ENCODE measurements around the gene HIPK4. TPM values are rescaled to one million over a fixed set of nuclear protein-coding genes. Genes with fewer than 3 reads are reported as not detected.

The HIPK4 gene
- total RNA-seq, 4 donors from 2014 or later, result 0.39 to 0.60 TPM; not detected in 2

GRCh38 chr19:40394816-40395210 lies 4.8 kb upstream of the HIPK4 start:
- peaks cover 0 to 34% (median 0%) of the 10 kb centered on the region in 3 donors for H3K36me3 ChIP-seq
- 63 to 77% methylated on average over 7 to 12 of the region's 13 CpGs for WGBS, 2 donors

DNA sequence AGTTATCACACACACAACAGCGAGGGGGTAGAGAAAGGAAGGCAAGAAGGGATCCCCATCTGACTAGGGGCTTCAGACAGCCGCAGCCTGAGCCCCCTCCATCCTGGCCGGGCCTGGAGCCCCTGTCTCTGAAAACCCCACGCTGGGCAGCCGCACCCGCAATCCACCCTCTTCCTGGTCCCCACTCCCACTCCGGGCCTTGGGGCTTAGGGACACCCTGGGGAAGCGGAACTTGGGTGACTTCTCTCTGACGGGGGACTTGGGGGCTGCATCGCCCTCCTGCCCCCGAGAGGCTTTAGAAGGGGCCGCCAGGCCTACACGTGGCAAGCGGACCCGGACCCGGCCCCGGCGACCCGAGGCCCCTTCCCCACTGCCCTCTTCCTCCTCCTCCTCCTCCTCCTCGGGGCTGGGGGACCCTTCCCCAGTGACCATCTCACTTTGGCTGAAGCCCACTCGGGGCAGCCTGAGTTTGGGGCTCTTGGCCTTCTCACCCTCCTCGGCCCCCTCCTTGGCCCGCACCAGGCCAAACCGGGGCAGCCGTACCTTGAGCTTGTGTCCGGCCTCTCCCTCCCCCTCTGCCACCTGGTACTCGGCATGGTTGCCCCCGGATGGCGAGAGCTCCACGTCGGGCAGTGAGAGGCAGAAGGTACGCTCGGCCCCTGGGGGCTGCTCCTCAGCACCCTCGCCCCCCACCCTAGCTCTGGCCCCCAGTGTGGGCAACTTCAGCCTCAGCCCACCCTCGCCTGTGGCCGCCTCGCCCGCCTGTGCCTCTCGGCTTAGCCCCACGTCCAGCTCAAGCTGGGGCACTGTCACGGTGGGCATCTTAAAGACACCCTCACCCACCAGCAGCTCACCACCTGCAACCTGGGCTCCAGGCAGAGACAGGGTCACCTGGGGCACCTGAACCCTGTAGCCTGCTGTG lies 4.2 kb upstream of the HIPK4 start:
- H3K27me3 ChIP-seq, result no peaks in the 10 kb centered on the region
- peaks cover 0 to 11% (median 0%) of the 10 kb centered on the region in 4 donors for H3K4me1 ChIP-seq
- H3K9me3 ChIP-seq, result no peaks in the 10 kb centered on the region
- TF ChIP-seq POLR2A (IDR thresholded peaks at IDR 0.05), result no peak
- TF ChIP-seq EP300 (IDR thresholded peaks at IDR 0.05), result no peak
- peaks cover 0 to 34% (median 0%) of the 10 kb centered on the region in 3 donors for H3K36me3 ChIP-seq
- WGBS, 2 donors, result 70 to 79% methylated on average over 38 to 41 of the region's 41 CpGs
- H3K27ac ChIP-seq, result no peak overlapping the region
- no peak overlapping the region for H3K4me3 ChIP-seq
- DNase-seq (ENCODE audit: low spot score in 2 of 2), result no peak

More at GRCh38 chr19:40394816-40395210, 4.8 kb upstream of the HIPK4 start:
- H3K9me3 ChIP-seq, result no peaks in the 10 kb centered on the region
- H3K27ac ChIP-seq, result no peak overlapping the region
- TF ChIP-seq, protein P1, sequence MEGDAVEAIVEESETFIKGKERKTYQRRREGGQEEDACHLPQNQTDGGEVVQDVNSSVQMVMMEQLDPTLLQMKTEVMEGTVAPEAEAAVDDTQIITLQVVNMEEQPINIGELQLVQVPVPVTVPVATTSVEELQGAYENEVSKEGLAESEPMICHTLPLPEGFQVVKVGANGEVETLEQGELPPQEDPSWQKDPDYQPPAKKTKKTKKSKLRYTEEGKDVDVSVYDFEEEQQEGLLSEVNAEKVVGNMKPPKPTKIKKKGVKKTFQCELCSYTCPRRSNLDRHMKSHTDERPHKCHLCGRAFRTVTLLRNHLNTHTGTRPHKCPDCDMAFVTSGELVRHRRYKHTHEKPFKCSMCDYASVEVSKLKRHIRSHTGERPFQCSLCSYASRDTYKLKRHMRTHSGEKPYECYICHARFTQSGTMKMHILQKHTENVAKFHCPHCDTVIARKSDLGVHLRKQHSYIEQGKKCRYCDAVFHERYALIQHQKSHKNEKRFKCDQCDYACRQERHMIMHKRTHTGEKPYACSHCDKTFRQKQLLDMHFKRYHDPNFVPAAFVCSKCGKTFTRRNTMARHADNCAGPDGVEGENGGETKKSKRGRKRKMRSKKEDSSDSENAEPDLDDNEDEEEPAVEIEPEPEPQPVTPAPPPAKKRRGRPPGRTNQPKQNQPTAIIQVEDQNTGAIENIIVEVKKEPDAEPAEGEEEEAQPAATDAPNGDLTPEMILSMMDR (IDR thresholded peaks at IDR 0.05), result no peak
- TF ChIP-seq POLR2A (IDR thresholded peaks at IDR 0.05), result no peak
- TF ChIP-seq EP300 (IDR thresholded peaks at IDR 0.05), result no peak
- H3K4me3 ChIP-seq, result no peak overlapping the region
- H3K27me3 ChIP-seq, result no peaks in the 10 kb centered on the region
- no peak for DNase-seq (ENCODE audit: low spot score in 2 of 2)
- H3K4me1 ChIP-seq, result peaks cover 0 to 17% (median 0%) of the 10 kb centered on the region in 4 donors

GRCh38 chr19:40392894-40393517 lies 3.0 kb upstream of the HIPK4 start:
- 36 to 51% methylated on average over 8 to 9 of the region's 9 CpGs for WGBS, 2 donors
- peaks cover 0 to under 1% (median 0%) of the 10 kb centered on the region in 4 donors for H3K4me1 ChIP-seq
- H3K4me3 ChIP-seq, result no peak overlapping the region
- peaks cover 0 to 34% (median 0%) of the 10 kb centered on the region in 3 donors for H3K36me3 ChIP-seq
- no peak overlapping the region for H3K27ac ChIP-seq
- DNase-seq (ENCODE audit: low spot score in 2 of 2), result no peak
- no peaks in the 10 kb centered on the region for H3K27me3 ChIP-seq
- TF ChIP-seq, protein P1 (IDR thresholded peaks at IDR 0.05), result peak in 1 of 5 experiments; percentile 21
- no peak for TF ChIP-seq EP300 (IDR thresholded peaks at IDR 0.05)
- H3K9me3 ChIP-seq, result no peaks in the 10 kb centered on the region

DNA sequence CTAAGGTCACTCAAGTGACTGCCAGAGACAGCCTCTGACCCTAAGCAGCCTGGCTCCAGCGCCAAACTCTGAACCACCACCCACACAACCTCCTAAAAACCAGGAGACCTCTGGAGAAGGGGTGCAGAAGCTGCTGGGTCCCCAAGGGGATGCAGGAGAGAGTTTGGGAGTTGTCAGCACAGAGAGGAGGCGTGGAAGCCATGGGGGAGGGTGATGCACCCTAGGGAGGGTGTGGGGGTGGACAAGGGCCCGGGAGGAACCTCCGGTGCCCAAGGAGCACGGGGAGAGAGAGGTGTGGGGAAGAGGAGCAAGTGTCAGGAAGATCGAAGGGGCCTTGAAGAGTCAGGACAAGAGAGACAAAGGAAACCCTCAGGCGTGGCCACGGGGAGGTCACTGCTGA lies 2.1 kb upstream of the HIPK4 start:
- H3K27ac ChIP-seq, result no peak overlapping the region
- no peaks in the 10 kb centered on the region for H3K27me3 ChIP-seq
- peaks cover 0 to 25% (median 0%) of the 10 kb centered on the region in 3 donors for H3K36me3 ChIP-seq
- TF ChIP-seq EP300 (IDR thresholded peaks at IDR 0.05) (no peak), POLR2A (IDR thresholded peaks at IDR 0.05) (no peak)
- TF ChIP-seq, protein P1 (IDR thresholded peaks at IDR 0.05), result no peak
- no peak for DNase-seq (ENCODE audit: low spot score in 2 of 2)
- H3K9me3 ChIP-seq, result no peaks in the 10 kb centered on the region
- 57 to 59% methylated on average over 8 of the region's 8 CpGs for WGBS, 2 donors
- no peaks in the 10 kb centered on the region for H3K4me1 ChIP-seq
- H3K4me3 ChIP-seq, result no peak overlapping the region

- Histone ChIP-seq H3K4me3 (no peak overlapping the region), H3K27me3 (no peaks in the 10 kb centered on the region), H3K9me3 (no peaks in the 10 kb centered on the region), H3K4me1 (no peaks in the 10 kb centered on the region), H3K36me3 (no peaks in the 10 kb centered on the region), H3K27ac (no peak overlapping the region)
- TF ChIP-seq POLR2A (IDR thresholded peaks at IDR 0.05), result no peak
- TF ChIP-seq, protein P1 (IDR thresholded peaks at IDR 0.05), result no peak
- no peak for TF ChIP-seq EP300 (IDR thresholded peaks at IDR 0.05)
- WGBS, 2 donors, result 90 to 95% methylated on average over 33 of the region's 33 CpGs
- DNase-seq (ENCODE audit: low spot score in 2 of 2), result no peak
These were observed 437 bp downstream of the HIPK4 start for GRCh38 chr19:40389404-40390083.
